Upper lobe of left lung (tissue), 6 donors: ENCODE results near the gene RSF1. TPM values are rescaled to one million over a fixed set of nuclear protein-coding genes. Genes with fewer than 3 reads are reported as not detected.

Experiments
- ATAC-seq, 2 donors: fragments of 200-7000 bp; cut with Tn5 transposase; one replicate each; pipeline ENCODE4 v1.9.1; 2022; ENCODE audit warnings: mild to moderate bottlenecking in 2 of 2, moderate library complexity in 2 of 2; ENCODE audit not compliant: low FRiP score in 2 of 2
- DNase-seq, 2 donors: peaks; one replicate each; pipeline ENCODE4 v3.0.0-alpha.2; 2019 to 2020
- H3K27ac ChIP-seq, 4 donors: fragments of 200-600 bp; sonication (generic); one replicate each; pipeline ENCODE4 v1.5.1; 2016 to 2019
- H3K27me3 ChIP-seq, 4 donors: fragments of 200-600 bp; sonication (generic); one replicate each; pipeline ENCODE4 v1.5.1; 2017 to 2019
- H3K36me3 ChIP-seq, 4 donors: fragments of 200-600 bp; sonication (generic); one replicate each; pipeline ENCODE4 v1.5.1; 2016 to 2019
- H3K4me1 ChIP-seq, 4 donors: fragments of 200-600 bp; sonication (generic); one replicate each; pipeline ENCODE4 v1.5.1; 2018 to 2019
- H3K4me3 ChIP-seq, 4 donors: fragments of 200-600 bp; sonication (generic); one replicate each; pipeline ENCODE4 v1.5.1; 2017 to 2019; ENCODE audit warnings: mild to moderate bottlenecking in 2 of 4, moderate library complexity in 1 of 4
- H3K9me3 ChIP-seq, 4 donors: fragments of 200-600 bp; sonication (generic); one replicate each; pipeline ENCODE4 v1.5.1; 2018 to 2019
- CTCF ChIP-seq, 6 experiments: fragments of 450-650 bp in 4 of 6; fragments of 200-600 bp in 2 of 6; sonication (generic) in 2 of 6; IDR thresholded peaks; one replicate each; pipeline ENCODE4 v1.5.1; 2016 to 2019; ENCODE audit warnings: antibody characterized with exemption in 6 of 6
- EP300 ChIP-seq, 4 donors: sonication (generic); formaldehyde crosslinking; IDR thresholded peaks; one replicate each; pipeline ENCODE4 v1.5.1; 2017; ENCODE audit warnings: antibody characterized with exemption in 4 of 4, control low read depth in 2 of 4
- POLR2A ChIP-seq, 4 donors: fragments of 450-650 bp; IDR thresholded peaks; one replicate each; pipeline ENCODE4 v1.5.1; 2016 to 2017; ENCODE audit warnings: antibody characterized with exemption in 4 of 4, mild to moderate bottlenecking in 2 of 4
- POLR2AphosphoS5 ChIP-seq, 2 donors: sonication (generic); formaldehyde crosslinking; IDR thresholded peaks; one replicate each; pipeline ENCODE4 v1.5.1; 2017; ENCODE audit warnings: antibody characterized with exemption in 2 of 2
- WGBS, 2 donors: methylation state at CpG; one replicate each; pipeline ENCODE4 v1.1.5; 2017 to 2018; 5-methylcytosine and 5-hydroxymethylcytosine counted together
- total RNA-seq, 6 donors: library from RNA; depleted of rRNA in 4 of 6; stranded (reverse); fragments of >200 nt in 4 of 6; gene quantifications; one replicate each; pipeline versions ENCODE4 v1.1.0 to v1.2.1, GENCODE V29; 2016 to 2021
- donor health status: DM: no; HTN: no; CAD: no; lungs with moderate emphysema.
- donor health status: DM: no; HTN: yes; CAD: no; lungs with severe emphysema.

The RSF1 gene
- total RNA-seq, 6 donors from 2014 or later = 36.2 to 136 (median 71.2) TPM

GRCh38 chr11:77747381-77747969, 73.0 kb downstream of the RSF1 start:
- no peak overlapping the region for H3K27ac ChIP-seq
- no peaks in the 10 kb centered on the region for H3K9me3 ChIP-seq
- no peak for TF ChIP-seq CTCF (IDR thresholded peaks at IDR 0.05)
- TF ChIP-seq EP300 (IDR thresholded peaks at IDR 0.05) = no peak
- no peak for TF ChIP-seq POLR2AphosphoS5 (IDR thresholded peaks at IDR 0.05)
- TF ChIP-seq POLR2A (IDR thresholded peaks at IDR 0.05) = no peak
- no peaks in the 10 kb centered on the region for H3K27me3 ChIP-seq
- peaks cover 0 to 8% (median 2%) of the 10 kb centered on the region in 4 donors for H3K4me1 ChIP-seq
- H3K36me3 ChIP-seq = peaks cover 0 to 3% (median 0%) of the 10 kb centered on the region in 4 donors
- DNase-seq (no peak), ATAC-seq (no peak)
- H3K4me3 ChIP-seq = no peak overlapping the region
- WGBS, 2 donors = 82 to 91% methylated on average over 3 of the region's 3 CpGs

GRCh38 chr11:77736473-77736872, 84.0 kb downstream of the RSF1 start:
- ATAC-seq (no peak), DNase-seq (no peak)
- H3K4me1 ChIP-seq = no peaks in the 10 kb centered on the region
- no peak overlapping the region for H3K27ac ChIP-seq
- H3K4me3 ChIP-seq = no peak overlapping the region
- H3K9me3 ChIP-seq = peaks cover 0 to 6% (median 3%) of the 10 kb centered on the region in 4 donors
- peaks cover 0 to 49% (median 17%) of the 10 kb centered on the region in 4 donors for H3K36me3 ChIP-seq
- TF ChIP-seq CTCF (IDR thresholded peaks at IDR 0.05) = no peak
- no peak for TF ChIP-seq POLR2A (IDR thresholded peaks at IDR 0.05)
- no peaks in the 10 kb centered on the region for H3K27me3 ChIP-seq
- WGBS, 2 donors = 95 to 99% methylated on average over 2 of the region's 2 CpGs

- peak in 1 of 2 donors; percentile 68 for DNase-seq
- 96 to 98% methylated on average over 26 of the region's 26 CpGs for WGBS, 2 donors
- no peak overlapping the region for H3K27ac ChIP-seq
- H3K27me3 ChIP-seq = no peaks in the 10 kb centered on the region
- no peaks in the 10 kb centered on the region for H3K4me1 ChIP-seq
- no peak for ATAC-seq
- peaks cover 6 to 18% (median 11%) of the 10 kb centered on the region in 4 donors for H3K9me3 ChIP-seq
- TF ChIP-seq POLR2AphosphoS5 (IDR thresholded peaks at IDR 0.05) (no peak), POLR2A (IDR thresholded peaks at IDR 0.05) (no peak), CTCF (IDR thresholded peaks at IDR 0.05) (no peak), EP300 (IDR thresholded peaks at IDR 0.05) (no peak)
- H3K4me3 ChIP-seq = no peak overlapping the region
- peaks cover 0 to 40% (median 19%) of the 10 kb centered on the region in 4 donors for H3K36me3 ChIP-seq
Measured at GRCh38 chr11:77734890-77735289, 85.6 kb downstream of the RSF1 start.

DNA sequence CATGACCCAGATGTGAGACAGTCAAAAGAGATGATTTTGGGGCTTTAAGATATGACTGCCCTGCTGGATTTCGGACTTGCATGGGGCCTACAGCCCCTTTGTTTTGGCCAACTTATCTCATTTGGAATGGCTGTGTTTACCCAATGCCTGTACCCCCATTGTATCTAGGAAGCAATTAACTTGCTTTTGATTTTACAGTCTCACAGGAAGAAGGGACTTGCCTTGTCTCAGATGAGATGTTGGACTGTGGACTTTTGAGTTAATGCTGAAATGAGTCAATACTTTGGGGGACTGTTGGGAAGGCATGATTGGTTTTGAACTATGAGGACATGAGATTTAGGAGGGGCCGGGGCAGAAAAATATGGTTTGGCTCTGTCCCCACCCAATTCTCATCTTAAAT, 88.4 kb downstream of the RSF1 start:
- H3K9me3 ChIP-seq = peaks cover 6 to 18% (median 11%) of the 10 kb centered on the region in 4 donors
- no peaks in the 10 kb centered on the region for H3K4me1 ChIP-seq
- peaks cover 0 to 24% (median 11%) of the 10 kb centered on the region in 4 donors for H3K36me3 ChIP-seq
- H3K27me3 ChIP-seq = no peaks in the 10 kb centered on the region
- H3K27ac ChIP-seq = no peak overlapping the region
- 100% methylated on average over 2 of the region's 2 CpGs for WGBS, 2 donors
- ATAC-seq (no peak), DNase-seq (no peak)
- H3K4me3 ChIP-seq = no peak overlapping the region
- no peak for TF ChIP-seq EP300 (IDR thresholded peaks at IDR 0.05)
- TF ChIP-seq CTCF (IDR thresholded peaks at IDR 0.05) = no peak

GRCh38 chr11:77730789-77731188, 89.7 kb downstream of the RSF1 start:
- Histone ChIP-seq H3K27me3 (no peaks in the 10 kb centered on the region), H3K4me1 (no peaks in the 10 kb centered on the region), H3K4me3 (no peak overlapping the region), H3K27ac (no peak overlapping the region), H3K9me3 (peaks cover 6 to 18% (median 11%) of the 10 kb centered on the region in 4 donors), H3K36me3 (peaks cover 0 to 19% (median 9%) of the 10 kb centered on the region in 4 donors)
- TF ChIP-seq CTCF (IDR thresholded peaks at IDR 0.05) = no peak
- no peak for TF ChIP-seq POLR2AphosphoS5 (IDR thresholded peaks at IDR 0.05)
- no peak for TF ChIP-seq POLR2A (IDR thresholded peaks at IDR 0.05)
- no peak for TF ChIP-seq EP300 (IDR thresholded peaks at IDR 0.05)
- 98 to 99% methylated on average over 3 of the region's 3 CpGs for WGBS, 2 donors
- DNase-seq (no peak), ATAC-seq (no peak)
